Ovary (tissue), 3 donors: ENCODE data around the gene FNBP1L.

Source experiments
- CTCF ChIP-seq, 3 donors: fragments of 450-650 bp in 2 of 3; fragments of 200-600 bp in 1 of 3; IDR thresholded peaks; one replicate each; pipeline versions ENCODE4 v1.5.1 to v1.8.0; 2016 to 2022; ENCODE audit warnings: antibody characterized with exemption in 3 of 3, mild to moderate bottlenecking in 1 of 3
- POLR2A ChIP-seq: fragments of 450-650 bp; IDR thresholded peaks from one replicate; pipeline ENCODE4 v1.6.1; 2017; ENCODE audit warnings: antibody characterized with exemption, mild to moderate bottlenecking, moderate library complexity
- donor health status: DM: no; HTN: no; CAD: no.

DNA sequence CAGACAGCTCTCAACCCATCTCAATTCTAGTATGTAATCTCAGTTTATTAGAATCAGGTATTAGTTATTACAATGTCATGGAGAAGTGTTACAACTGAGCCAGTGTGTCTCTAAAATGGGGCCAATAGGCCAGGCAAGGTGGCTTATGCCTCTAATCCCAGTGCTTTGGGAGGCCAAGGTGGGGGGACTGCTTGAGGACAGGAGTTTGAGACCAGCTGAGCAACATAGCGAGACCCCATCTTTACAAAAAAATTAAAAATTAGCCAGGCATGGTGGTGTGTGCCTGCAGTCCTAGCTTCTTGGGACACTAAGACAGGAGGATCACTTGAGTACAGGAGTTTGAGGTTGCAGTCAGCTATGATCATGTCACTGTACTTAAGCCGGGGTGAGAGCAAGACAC, 128.8 kb downstream of the FNBP1L start:
- TF ChIP-seq CTCF (IDR thresholded peaks at IDR 0.05) (no peak), POLR2A (no peak)
